NCI-H2081 (cell line): ENCODE measurements around the gene SNAPC2.

Experiments
- DNase-seq, 2 experiments: peaks; one replicate each; lab custom pipeline; 2025; lab: John Stamatoyannopoulos, UW

SNAPC2 gene

GRCh38 chr19:7919610-7920518, at the start of gene SNAPC2:
Gene SNAPC2 (plus strand): TSS chr19:7920338. CDS start chr19:7920367, 29 bp downstream.
- DNase-seq, result peak; percentile 86

GRCh38 chr19:7870571-7871436, 49.3 kb upstream of the SNAPC2 start:
- DNase-seq, result no peak

- peak; percentile 35 to 76 for DNase-seq
Observed at GRCh38 chr19:7871437-7872305, 48.5 kb upstream of the SNAPC2 start.

GRCh38 chr19:7872306-7873204, 47.6 kb upstream of the SNAPC2 start:
- DNase-seq, result no peak

GRCh38 chr19:7873304-7874075, 46.6 kb upstream of the SNAPC2 start:
- no peak for DNase-seq

GRCh38 chr19:7874076-7874896, 45.9 kb upstream of the SNAPC2 start, which contains the start of gene PRR36:
Gene PRR36 (minus strand): TSS chr19:7874390. CDS start chr19:7873689, 701 bp downstream.
- peak; percentile 88 to 92 for DNase-seq

- DNase-seq, result no peak
Observed at GRCh38 chr19:7874897-7875273, 45.3 kb upstream of the SNAPC2 start.

GRCh38 chr19:7877249-7877836, 42.8 kb upstream of the SNAPC2 start:
- DNase-seq, result no peak

- DNase-seq, result no peak
Observed at GRCh38 chr19:7879111-7879807, 40.9 kb upstream of the SNAPC2 start.

- no peak for DNase-seq
Observed at GRCh38 chr19:7879836-7880235, 40.3 kb upstream of the SNAPC2 start.

GRCh38 chr19:7881910-7882309, 38.2 kb upstream of the SNAPC2 start:
- DNase-seq, result no peak

GRCh38 chr19:7883105-7883504, 37.0 kb upstream of the SNAPC2 start:
- no peak for DNase-seq

- no peak for DNase-seq
Observed at GRCh38 chr19:7883796-7884570, 36.2 kb upstream of the SNAPC2 start.

- DNase-seq, result no peak
Observed at GRCh38 chr19:7885818-7886217, 34.3 kb upstream of the SNAPC2 start.

GRCh38 chr19:7887408-7888144, 32.6 kb upstream of the SNAPC2 start:
- no peak for DNase-seq

GRCh38 chr19:7888145-7888825, 31.9 kb upstream of the SNAPC2 start, which contains the start of gene LRRC8E:
Gene LRRC8E (plus strand): TSS chr19:7888510. CDS start chr19:7895604, 7,094 bp downstream.
- DNase-seq, result no peak
